Measurements from ENCODE around the gene SUGP1.

Gene SUGP1

DNA sequence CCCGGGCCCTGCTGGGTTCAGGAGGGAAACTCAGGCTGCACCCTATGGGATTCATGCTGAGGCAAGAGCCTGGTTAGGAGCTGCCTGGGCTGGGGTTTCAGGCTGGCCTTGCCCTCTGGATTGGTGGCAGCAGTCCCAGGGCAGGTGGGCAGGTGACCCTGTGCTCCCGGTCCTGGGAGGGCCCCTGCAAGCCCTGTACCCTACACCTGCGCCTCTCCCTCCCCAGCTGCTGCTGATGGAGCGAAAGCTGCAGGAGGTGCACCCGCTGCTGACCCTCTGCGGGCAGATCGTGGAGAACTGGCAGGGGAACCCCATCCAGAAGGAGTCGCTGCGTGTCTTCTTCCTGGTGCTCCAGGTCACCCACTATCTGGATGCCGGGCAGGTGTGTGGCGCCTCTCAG, 20.7 kb upstream of the SUGP1 start:
- no peak for DNase-seq (ENCODE audit: low read depth)

DNA sequence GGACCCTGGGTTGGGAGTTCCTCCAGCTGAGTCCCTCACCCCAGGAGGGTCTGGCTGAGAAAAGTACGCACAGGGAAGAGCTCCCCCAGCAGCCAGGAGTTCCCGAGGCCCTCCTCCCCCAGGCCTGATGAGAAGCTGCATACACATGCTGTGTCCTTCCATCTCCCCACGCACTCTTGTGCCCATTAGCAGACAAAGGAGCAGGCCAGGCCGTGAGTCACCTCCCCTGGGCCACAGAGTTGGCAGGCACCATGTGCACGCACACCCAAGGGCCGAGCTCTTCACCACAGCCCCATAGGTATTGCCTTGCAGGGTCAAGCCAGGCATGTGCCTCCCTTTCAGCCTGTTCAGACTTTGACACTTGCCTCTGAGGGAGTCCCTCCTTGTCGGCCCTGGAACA, 17.8 kb upstream of the SUGP1 start:
- DNase-seq (ENCODE audit: low read depth), result no peak

DNA sequence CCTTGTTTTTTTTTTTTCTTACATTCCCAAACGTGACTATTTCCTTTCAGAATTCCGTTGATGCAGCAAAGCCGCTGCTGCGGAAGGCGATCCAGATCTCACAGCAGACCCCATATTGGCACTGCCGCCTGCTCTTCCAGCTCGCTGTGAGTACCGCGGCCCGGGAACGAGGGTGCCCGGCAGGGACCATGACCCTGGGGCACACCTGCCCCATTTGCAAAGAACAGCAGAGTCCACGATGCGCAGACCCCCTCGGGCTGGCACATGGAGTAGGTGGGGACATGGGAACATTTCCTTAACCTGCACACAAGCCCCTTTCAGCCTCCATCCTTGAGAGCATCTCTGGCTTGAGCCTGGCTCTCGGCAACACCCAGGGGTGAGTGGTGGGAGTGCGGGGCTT, 16.8 kb upstream of the SUGP1 start:
- no peak for DNase-seq (ENCODE audit: low read depth)

DNA sequence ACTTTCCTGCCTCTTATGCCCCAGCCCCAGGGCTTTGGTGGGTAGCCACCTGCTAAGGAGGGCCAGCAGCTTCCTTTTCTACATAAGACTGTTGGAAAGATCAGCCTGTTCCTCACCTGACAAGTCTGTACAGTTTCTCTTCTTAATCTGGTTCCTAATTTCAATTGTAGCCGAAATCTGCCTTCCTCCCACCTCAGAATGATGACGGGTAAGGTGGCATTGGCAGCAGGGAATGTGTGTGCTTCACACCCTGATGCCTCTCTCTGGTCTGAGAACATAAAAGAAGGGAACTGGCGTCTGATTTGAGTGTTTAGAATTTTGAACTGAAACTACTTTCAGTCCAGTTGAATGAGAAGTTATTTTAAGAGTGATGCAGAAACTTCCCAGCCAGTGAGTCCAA, 16.3 kb upstream of the SUGP1 start:
- no peak for DNase-seq (ENCODE audit: low read depth)

DNA sequence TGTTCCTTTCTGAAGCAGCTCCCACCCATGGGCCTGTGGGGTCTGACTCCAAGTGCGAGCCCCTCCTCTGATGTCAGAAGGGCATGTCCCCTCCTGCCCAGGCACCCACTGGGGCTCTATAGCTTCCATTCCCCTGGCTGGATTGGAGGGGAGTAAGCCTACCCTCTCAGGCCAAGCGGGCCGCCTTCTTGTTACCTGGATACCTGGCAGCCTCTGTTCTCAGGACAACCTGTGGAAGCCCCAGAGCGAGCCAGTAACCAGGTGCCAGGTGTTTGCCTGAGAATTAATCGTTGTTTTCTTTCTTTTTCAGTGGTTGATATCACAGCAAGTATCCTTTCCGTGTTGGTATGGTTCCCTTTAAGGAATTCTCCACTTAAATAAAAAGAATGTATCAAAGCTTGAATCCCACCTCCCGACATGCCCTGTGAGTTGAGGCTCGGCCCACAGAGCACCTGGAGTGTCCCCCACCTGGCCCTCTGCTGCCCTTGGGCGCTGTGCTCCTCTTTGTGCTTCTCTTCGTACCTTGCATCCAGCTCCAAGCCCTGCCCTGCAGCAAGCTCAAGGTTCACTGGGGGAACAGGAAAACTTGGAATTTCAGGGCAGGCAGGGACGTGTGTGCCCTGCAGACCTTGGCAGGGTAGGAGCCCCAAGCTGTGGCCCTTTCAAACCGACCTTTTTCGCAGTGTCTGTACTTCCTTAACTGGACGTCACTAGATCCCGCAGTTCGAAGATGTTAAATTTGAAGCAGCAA, 15.3 kb upstream of the SUGP1 start:
- no peak for DNase-seq (ENCODE audit: low read depth)

DNA sequence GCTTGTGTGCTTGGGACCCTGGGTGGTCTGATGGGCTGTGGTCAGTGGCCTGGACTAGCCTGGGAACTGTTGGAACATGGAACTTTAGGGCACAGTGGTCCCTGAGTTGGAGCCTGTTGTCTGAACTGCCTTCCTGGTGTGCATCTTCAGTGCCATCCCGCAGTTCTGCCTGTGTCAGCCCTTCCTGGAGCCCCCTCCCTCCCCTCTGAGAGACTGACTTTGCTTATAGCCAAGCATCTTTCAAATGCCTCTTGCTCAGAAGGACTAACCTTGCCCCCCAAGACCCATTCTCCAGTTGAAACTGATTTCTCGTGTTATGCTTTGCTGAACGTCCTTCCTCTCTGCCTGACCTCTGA, 14.7 kb upstream of the SUGP1 start:
- DNase-seq (ENCODE audit: low read depth), result no peak

DNA sequence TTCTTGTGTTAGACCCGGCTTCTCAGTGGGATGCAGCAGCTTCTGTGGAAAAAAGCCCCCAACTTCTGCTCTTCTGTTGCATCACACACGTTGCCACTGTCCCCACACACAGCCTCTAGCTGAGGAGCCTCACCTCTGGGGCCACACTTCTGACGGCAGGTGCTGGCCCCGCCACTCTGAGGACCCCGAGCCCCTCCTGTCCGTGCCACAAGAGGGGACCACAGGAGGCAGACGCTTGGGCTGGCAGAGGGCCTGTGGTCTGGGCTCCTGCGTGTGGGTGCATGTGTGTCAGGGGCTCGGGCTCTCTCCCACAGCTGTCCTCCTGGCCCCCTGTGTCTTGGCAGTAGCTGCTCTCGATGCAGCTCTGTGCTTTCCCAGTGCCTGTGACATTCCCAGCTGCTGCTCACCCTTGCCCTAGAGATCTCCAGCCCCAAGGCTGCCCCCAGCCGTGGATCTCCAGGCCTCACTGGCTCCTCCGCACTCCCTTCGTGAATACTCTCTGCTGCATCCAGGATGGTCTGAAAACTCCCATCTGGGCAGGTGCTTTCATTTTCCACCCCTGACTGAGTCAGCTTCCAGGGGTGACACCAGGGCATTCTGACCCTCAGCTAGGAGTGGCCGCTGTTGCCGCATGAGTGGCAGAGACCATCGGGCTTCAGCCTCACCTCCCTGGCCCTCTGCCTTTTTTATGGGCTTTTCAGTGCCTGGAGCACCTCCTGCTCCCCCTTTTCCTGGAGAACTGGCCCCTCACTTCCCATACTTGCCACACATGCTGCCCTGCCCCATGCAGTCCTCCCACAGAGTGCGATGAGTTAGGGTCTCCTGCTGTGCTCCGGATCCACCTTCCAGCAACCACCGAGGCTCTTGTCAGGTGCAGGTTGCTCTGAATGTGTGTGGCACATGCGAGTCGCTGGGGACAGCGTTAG, 14.0 kb upstream of the SUGP1 start:
- no peak for DNase-seq (ENCODE audit: low read depth)

DNA sequence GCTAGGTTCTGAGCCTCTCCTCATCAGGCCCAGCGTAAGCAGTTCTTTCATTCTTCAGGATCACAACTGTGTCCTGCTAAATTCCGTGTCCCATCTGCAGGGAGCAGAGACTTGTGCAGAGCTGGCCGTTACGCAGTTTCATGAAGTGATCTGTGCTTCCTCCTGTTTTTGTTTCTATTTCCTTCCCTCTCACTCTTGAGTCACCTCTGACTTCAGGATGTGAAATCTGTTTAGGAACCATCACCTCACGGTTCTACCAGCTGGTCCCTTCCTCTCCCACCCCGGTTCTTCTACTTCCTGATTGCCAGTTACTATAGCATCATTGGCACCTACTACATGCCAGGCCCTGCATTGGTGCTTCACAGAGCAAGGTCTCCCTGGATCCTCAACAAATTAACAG, 8.8 kb upstream of the SUGP1 start:
- no peak for DNase-seq (ENCODE audit: low read depth)

DNA sequence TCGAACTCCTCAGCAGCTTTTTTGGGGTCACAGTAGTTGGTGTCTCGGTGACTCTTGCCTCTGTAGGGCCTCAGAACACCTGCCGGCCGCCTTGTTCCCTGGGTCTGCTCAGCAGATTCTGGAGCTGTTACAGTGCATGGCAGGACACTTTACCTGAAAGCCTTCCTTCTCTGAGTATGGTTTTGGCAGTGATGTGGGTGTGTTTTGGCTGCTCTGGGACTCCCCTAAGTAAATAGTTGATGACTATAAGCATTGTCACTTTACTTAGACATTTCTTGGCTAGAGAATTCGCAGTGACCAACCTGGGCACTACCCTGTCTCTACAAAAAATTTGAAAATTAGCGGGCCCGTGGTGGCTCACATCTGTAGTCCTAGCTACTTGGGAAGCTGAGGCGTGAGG, 7.4 kb upstream of the SUGP1 start:
- DNase-seq (ENCODE audit: low read depth), result no peak

DNA sequence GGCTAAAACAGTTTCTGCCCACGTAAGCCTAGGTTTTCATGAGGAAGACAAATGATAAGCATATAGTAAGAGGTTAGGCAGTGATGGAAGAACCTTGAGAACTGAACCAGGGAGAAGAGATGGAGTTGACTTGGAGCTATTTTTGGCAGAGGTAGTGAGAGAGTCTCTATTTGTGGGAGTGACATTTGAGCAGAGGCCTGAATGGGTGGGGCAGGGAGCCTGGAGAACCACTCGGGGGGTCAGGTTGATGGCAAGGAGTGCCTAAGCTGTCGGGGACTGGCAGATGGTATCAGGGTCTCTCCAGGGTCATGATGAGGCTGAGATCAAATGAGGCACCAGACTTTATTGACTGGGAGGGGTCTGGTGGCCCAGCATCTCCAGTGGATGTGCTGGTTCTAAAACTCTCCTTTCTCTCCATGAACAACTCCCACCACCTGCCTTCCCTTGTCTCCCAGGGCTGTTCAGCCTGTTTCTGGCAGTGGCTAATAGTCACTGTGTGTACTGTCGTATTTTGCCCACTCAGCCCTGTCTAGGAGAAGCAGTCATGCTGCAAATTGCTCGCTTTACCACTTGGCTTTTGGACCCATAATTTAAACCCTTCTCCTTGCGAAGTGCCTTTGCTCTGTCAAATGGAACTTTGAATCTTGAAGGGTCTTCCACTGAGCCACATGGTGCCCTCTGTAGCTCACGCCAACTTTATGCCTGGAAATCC, 3.9 kb upstream of the SUGP1 start:
- DNase-seq (ENCODE audit: low read depth), result no peak

DNA sequence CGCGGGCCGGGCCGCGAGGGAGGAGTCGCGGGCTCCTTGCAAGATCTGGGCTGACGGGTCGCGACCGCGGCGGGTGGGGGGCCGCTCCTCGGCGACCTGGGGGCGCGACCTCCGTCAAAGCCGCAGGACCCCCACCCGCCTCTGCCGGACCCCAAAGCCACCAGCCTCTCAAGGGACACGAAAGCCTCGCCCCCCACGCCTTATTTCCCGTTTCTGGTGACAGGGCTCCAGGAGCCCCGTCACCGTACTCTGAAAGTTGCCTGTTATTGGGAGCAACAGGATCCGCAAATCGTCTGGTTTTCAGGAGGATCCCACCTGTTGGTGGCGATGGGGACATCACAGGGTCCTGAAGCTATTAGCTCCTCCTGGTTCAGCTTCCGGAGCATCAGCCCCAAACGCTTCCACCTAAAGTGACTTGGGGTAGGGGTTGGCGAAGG, 850 bp upstream of the SUGP1 start:
- DNase-seq (ENCODE audit: low read depth), result no peak

DNA sequence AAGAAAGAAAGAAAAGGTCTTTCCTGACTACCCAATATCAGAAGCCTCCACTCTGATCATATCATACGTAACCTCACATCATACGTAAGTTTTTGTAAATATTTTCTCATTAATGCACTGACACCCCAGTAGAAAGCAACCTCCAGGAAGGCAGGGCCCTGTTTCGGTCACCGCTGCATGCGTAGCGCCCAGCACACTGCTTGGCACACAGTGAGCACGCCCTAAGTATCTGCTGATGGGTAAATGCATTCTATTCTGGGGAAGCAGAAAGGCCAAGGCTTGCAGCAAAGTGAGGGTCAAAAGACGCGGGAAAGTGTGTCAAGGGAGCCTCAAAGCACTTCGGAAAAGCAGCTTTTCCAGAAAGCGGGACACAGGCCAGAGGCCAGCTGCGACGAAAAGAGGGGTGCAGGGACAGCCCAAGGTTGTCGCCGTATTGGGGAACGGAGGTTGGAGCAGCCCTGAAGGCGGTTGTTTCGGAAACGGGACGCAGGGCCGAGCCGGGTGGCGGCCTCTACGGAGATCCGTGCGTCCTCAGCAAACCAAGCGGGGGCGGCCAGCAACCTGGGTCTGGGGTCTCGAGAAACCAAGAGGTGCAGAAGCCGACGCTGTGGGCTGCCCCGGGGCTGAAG, 463 bp downstream of the SUGP1 start:
- no peak for DNase-seq (ENCODE audit: low read depth)

DNA sequence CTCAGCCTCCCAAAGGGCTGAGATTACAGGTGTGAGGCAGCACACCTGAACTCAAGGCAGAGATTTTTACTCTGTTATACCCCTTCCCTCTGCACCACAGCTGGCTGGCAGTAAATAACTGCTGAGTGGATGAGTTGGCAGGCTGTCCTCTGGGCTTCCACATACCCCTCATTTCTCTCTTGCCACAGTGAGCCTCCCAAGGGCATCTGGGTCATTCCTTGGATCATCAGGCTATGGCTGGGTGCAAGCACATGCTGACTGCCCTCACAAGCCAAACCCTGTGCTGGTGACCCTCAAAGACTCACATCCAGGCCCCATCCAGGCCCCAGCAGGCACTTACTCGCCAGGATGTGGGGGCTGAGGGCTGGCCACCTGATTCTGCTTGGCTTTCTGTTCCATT, 4.2 kb downstream of the SUGP1 start:
- DNase-seq (ENCODE audit: low read depth), result no peak

DNA sequence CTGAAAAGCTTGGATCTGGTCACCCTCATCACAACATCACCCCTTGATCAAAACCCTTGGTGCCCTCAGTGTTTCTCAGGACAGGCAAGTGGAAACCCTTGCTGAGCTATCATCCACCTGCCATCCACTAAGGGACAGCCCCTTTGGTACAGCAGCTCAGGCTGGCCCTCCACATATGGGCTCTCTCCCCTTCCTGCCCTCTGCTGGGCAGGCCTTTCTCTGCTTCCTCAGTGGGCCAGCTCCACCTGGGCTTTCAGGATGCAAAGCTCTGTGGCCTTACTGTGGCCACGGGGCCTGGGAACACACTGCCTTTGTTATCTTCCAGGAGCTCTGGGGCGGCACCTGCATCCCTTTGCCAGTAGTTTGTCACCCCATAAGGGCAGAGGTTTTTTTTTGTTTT, 4.9 kb downstream of the SUGP1 start:
- DNase-seq (ENCODE audit: low read depth), result no peak

DNA sequence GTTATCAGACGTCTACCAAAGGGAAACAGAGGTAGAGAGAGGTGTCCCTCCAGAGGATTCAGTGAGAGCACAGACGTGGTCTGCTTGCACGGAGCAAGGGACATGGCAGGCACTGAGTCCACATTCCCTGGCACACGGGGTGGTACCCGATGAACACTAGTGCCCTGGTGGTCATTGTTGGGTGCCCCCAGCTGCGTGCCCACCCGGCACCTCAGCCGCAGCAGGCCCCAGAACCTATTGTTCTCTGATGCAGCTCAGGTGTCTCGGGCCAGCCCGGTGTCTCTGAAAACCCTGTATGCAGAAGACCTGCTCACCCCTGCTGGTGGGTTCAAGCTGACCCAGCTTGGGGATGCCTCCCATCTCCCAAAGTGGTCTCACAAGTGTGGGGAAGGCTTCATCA, 11.9 kb downstream of the SUGP1 start:
- DNase-seq (ENCODE audit: low read depth), result no peak

DNA sequence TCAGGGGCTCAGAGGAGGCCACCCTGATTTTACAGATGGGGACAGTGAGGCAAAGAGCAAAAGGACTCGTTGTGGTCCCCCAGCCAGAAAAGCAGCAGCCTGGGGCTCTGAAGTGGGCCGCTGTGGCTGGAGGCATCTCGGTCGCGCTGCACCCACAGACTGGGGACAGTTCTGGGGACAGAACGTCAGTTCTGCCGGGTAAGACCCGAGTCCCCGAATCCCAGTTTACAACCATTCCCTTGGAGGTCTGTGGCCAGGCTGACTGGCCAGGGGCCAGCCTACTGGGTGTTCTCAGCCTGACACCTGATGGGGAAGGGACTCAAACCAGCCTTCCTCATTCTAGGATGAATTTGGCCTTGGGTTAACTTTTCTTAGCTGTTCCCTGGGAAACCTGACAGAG, 14.1 kb downstream of the SUGP1 start:
- no peak for DNase-seq (ENCODE audit: low read depth)

DNA sequence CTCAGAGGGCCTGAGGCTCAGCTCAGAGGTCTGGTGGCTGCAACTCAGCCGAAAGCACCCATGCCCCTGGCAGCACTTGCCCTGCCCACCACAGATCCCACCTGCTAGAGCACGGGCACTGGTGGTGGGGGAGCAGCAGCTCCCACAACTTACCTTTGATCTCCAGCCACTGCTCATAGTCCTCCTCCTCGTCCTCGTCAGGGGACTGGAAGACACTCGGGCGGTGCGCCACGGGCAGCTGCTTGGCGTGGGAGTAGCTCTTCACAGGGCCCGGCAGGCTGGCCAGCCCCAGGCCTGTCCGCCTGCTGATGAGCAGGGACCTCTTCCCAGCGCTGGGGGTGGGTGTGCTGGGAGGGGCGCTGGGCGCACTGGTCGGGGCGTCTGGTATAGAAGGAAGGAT, 14.6 kb downstream of the SUGP1 start:
- DNase-seq (ENCODE audit: low read depth), result no peak

DNA sequence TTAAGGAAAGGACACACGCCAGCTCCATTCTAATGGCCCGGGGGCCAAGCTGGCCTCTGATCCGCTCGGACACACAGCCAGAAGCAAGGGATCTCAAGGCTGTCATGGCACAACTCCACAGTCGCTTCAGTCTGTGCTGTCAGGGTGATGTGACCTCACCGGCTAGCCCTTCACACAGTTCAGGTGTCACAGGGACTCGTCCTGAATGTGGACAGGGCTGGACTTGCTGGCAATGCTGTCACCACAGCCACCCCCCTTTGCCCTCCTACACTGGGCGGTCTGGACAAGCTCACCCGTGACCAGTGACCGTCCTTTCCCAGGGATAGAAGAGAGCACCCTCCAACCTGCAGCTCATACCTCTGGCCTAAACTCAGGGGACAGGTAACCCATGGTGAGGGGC, 15.2 kb downstream of the SUGP1 start:
- DNase-seq (ENCODE audit: low read depth), result no peak

DNA sequence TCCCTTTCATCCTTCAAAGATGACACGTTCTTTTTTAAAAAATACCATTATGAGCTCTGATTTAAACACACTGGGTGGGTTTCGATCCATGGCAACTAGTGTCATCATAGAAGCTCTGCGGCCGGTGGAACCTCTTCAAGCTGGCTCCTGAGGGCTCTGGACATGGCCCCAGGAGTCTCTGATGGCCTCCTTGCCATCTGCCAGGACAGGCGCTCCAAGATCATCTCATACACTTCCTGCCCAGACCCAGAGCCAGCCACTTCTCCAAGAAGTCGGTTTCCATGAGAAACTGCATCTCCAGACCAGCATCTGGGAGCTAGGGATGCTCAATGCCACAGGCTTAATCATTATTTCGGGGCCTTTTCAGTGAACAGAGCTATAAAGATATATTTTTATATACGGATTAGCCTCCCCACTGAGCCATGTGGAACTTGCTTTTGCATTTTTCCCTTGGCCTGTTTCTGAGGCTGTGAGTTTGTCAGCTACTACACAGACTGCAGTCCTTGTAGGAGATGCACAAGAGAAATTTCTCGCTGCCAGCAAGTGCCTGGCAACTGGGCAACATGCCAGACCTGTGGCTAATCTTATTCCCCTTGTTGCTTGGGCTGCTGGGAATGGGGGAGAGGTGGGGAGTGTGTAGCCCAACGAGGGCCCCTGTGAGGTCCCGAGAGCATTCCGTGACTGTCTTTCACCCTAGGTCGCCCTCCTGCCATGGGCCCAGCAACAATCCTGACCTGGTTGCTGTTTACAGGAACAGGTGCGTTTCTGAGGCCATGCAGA, 15.9 kb downstream of the SUGP1 start:
- DNase-seq (ENCODE audit: low read depth), result no peak

DNA sequence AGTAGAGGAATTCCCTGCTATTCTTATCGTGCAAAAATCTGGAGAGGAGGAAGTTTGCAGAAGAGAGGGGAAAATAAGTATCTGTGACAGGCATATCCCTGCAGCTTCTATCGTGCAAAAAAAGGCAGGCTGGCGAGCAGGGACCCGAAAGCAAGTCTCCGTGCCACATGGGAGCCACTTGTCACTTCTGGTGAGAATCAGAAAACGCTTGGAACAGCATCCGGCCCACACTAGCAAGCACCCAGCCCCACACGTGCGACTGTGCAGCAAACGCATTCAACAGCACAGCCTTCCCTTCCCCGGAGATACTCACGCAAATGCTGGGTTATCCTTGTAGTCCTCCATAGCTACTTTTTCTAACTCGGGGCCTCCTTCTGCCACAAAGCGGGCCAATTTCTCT, 16.9 kb downstream of the SUGP1 start:
- DNase-seq (ENCODE audit: low read depth), result no peak

DNA sequence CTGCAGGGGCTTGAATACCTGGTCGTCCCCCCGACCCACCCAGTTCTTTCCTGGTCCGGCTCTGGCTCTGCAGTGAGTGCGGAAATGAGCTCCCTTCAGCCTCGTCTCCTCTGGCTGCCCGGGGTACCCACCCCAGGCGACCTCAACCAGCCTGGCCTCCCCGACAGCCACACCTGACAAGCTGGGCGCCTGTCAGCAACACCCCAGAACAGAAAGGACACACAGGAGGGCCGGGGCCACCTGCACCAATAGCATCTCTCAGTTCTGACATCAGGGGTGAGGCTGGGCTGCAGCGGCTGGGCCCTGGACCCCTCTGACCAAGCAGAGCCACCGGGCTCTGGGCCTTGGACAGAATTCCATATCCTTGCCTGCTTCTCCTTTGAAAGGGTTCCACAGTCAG, 19.7 kb downstream of the SUGP1 start:
- DNase-seq (ENCODE audit: low read depth), result no peak

DNA sequence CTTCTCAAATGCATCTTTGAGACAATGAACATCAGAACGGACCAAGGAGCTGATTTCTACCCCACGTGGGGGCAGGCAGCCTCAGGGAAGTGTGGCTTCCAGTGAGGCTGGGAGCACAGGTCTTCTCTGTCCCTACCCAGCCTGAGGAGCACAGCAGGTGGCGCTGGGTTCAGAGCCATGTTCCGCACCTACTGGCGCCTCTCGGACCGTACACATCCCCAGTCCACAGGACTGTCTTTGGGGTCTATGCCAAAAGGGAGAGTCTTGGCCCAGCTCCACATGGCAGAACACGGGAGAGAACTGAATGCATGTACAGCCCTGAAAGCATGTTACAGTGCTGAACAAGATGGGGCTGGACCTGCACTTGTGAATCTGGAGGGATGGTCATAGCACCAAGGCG, 22.6 kb downstream of the SUGP1 start:
- DNase-seq (ENCODE audit: low read depth), result no peak

Data from stimulated activated CD8-positive, alpha-beta memory T cell treated with anti-CD3 and anti-CD28 coated beads, Interleukin-4, amount 100 ng/mL, for 24 hours (primary cell).